ENCODE data around the gene RASA3.

DNA sequence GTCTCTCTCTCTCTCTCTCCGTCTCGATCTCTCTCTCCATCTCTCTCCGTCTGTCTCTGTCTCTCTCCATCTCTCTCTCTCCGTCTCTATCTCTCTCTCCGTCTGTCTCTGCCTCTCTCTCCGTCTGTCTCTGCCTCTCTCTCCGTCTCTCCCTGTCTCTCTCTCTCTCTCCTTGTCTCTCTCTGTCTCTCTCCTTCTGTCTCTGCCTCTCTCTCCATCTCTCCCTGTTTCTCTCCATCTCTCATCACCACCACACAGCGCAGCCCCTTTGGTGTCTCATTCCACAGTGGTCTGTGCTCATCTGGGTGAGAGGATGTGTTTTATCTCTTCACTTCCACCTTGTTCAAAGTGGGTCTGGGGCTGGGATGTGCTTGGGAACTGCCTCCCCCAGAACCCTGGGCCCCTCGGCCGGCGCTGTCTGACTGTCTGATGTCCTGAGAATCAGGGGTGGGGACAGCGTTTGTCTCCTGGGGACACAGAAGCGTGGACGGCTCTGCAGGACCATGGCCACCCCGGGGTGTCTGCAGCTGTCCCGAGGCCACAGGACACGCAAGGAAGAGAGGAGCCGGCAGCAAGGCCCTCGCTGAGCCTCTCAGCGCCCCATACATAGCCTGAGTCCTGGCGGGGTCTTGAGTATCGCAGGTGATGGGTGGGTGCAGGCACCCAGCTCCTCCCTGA lies 118.3 kb downstream of the RASA3 start:
- TF ChIP-seq, protein P1, sequence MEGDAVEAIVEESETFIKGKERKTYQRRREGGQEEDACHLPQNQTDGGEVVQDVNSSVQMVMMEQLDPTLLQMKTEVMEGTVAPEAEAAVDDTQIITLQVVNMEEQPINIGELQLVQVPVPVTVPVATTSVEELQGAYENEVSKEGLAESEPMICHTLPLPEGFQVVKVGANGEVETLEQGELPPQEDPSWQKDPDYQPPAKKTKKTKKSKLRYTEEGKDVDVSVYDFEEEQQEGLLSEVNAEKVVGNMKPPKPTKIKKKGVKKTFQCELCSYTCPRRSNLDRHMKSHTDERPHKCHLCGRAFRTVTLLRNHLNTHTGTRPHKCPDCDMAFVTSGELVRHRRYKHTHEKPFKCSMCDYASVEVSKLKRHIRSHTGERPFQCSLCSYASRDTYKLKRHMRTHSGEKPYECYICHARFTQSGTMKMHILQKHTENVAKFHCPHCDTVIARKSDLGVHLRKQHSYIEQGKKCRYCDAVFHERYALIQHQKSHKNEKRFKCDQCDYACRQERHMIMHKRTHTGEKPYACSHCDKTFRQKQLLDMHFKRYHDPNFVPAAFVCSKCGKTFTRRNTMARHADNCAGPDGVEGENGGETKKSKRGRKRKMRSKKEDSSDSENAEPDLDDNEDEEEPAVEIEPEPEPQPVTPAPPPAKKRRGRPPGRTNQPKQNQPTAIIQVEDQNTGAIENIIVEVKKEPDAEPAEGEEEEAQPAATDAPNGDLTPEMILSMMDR (conservative IDR thresholded peaks at IDR 0.05; ENCODE audit: low read length), result no peak
- TF ChIP-seq EZH2phosphoT487 (IDR thresholded peaks at IDR 0.05; ENCODE audit: borderline replicate concordance), result no peak
